DOHH2 (cell line): ENCODE results near the gene SETD3.

Experiments
- EZH2phosphoT487 ChIP-seq: fragments of 200-600 bp; sonication (generic); IDR thresholded peaks from 2 replicates; pipeline ENCODE4 v1.6.1; 2017; ENCODE audit warnings: borderline replicate concordance, mild to moderate bottlenecking, antibody characterized with exemption, low read length, moderate library complexity, mixed read lengths
- TF ChIP-seq, protein P1 (sequence below): fragments of 200-600 bp; sonication (generic); IDR thresholded peaks from one replicate; pipeline ENCODE4 v1.5.1; 2014; ENCODE audit warnings: antibody characterized with exemption, mild to moderate bottlenecking, low read depth, low read length; ENCODE audit not compliant: poor library complexity, severe bottlenecking

DNA sequence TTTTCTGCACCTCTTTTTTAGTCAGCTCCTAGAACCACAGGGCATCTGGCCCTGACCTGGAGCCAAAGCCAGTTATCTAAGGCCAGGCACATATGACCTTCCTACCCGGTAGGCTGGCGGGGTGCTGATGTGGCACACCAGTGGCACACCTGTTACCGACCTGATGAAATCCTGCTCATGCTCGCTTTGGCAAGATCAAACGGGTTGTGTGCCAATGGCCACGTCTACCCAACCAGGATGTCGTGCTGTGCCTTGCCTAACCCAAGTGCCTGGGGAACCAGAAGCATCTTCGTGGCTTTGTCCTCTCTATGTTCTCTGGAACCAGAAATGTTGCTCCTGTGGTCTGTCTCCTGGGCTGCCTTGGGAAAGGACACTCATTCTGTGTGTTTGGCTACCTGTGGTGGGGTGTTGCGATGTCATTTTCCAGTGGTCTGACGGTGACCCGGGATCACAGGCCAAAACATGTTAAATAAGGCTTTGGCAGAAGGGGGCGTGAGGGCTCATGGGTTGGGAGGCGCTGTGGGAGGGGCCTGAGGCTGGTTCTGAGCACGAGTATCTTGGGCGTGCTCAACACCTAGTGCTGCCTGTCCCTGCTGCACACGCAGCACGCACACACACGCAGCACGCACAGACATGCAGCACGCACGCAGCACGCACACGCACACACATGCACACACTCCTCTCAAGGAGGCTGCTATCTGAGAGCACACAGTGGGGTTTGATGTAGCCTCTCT, 28.4 kb upstream of the SETD3 start:
- TF ChIP-seq, protein P1, sequence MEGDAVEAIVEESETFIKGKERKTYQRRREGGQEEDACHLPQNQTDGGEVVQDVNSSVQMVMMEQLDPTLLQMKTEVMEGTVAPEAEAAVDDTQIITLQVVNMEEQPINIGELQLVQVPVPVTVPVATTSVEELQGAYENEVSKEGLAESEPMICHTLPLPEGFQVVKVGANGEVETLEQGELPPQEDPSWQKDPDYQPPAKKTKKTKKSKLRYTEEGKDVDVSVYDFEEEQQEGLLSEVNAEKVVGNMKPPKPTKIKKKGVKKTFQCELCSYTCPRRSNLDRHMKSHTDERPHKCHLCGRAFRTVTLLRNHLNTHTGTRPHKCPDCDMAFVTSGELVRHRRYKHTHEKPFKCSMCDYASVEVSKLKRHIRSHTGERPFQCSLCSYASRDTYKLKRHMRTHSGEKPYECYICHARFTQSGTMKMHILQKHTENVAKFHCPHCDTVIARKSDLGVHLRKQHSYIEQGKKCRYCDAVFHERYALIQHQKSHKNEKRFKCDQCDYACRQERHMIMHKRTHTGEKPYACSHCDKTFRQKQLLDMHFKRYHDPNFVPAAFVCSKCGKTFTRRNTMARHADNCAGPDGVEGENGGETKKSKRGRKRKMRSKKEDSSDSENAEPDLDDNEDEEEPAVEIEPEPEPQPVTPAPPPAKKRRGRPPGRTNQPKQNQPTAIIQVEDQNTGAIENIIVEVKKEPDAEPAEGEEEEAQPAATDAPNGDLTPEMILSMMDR, result no peak
- TF ChIP-seq EZH2phosphoT487, result no peak
